Smooth muscle cell (in vitro differentiated cells): Measurements from ENCODE around the gene SYS1. TPM values are rescaled to one million over a fixed set of nuclear protein-coding genes. Genes with fewer than 3 reads are reported as not detected.

Source experiments
- DNase-seq: peaks from one replicate; lab custom pipeline; 2025; ENCODE audit not compliant: unreplicated experiment; lab: John Stamatoyannopoulos, UW
- H2AFZ ChIP-seq: fragments of 200-600 bp; sonication (generic); 2 replicates; pipeline ENCODE4 v1.6.0; 2016; ENCODE audit warnings: antibody characterized with exemption, low read depth, mild to moderate bottlenecking
- H3F3A ChIP-seq: fragments of 200-600 bp; sonication (generic); 2 replicates; pipeline ENCODE4 v1.6.0; 2017; ENCODE audit warnings: antibody characterized with exemption, low read depth
- H3K27ac ChIP-seq: fragments of 200-600 bp; sonication (generic); 2 replicates; pipeline ENCODE4 v1.5.1; 2016; ENCODE audit warnings: low read depth, mild to moderate bottlenecking
- H3K27me3 ChIP-seq: fragments of 200-600 bp; sonication (generic); 2 replicates; pipeline ENCODE4 v1.6.1; 2016; ENCODE audit warnings: low read depth, mild to moderate bottlenecking
- H3K36me3 ChIP-seq: fragments of 200-600 bp; sonication (generic); 2 replicates; pipeline ENCODE4 v1.5.1; 2016; ENCODE audit warnings: low read depth
- H3K4me1 ChIP-seq: fragments of 200-600 bp; sonication (generic); 2 replicates; pipeline ENCODE4 v1.5.1; 2016; ENCODE audit warnings: low read depth
- H3K4me2 ChIP-seq: fragments of 200-600 bp; sonication (generic); 2 replicates; pipeline ENCODE4 v1.6.0; 2016; ENCODE audit warnings: mild to moderate bottlenecking
- H3K4me3 ChIP-seq: fragments of 200-600 bp; sonication (generic); 2 replicates; pipeline ENCODE4 v1.5.1; 2016; ENCODE audit warnings: mild to moderate bottlenecking
- H3K79me2 ChIP-seq: fragments of 200-600 bp; sonication (generic); 2 replicates; pipeline ENCODE4 v1.6.0; 2016; ENCODE audit warnings: low read depth, mild to moderate bottlenecking
- H3K9ac ChIP-seq: fragments of 200-600 bp; sonication (generic); 2 replicates; pipeline ENCODE4 v1.6.0; 2016; ENCODE audit warnings: low read depth
- H3K9me3 ChIP-seq: fragments of 200-600 bp; sonication (generic); replicated peaks from 2 replicates; pipeline ENCODE4 v1.5.1; 2016; ENCODE audit warnings: low read depth
- H4K20me1 ChIP-seq: fragments of 200-600 bp; sonication (generic); 2 replicates; pipeline ENCODE4 v1.6.0; 2016; ENCODE audit warnings: low read depth
- WGBS: methylation state at CpG from one replicate; pipeline ENCODE4 v1.1.7; 2016; ENCODE audit warnings: low lambda C conversion rate; 5-methylcytosine and 5-hydroxymethylcytosine counted together
- polyA plus RNA-seq: library from polyadenylated mRNA; unstranded; fragments of >200 nt; fragmentation: Nextera tagmentation; extraction: Ambion mirVana; gene quantifications from 2 replicates; pipeline ENCODE4 v1.2.1, GENCODE V29; 2016
- total RNA-seq: library from RNA; depleted of rRNA; stranded (reverse); fragments of >200 nt; gene quantifications from 2 replicates; pipeline ENCODE4 v1.2.3, GENCODE V29; 2014
- TF ChIP-seq, protein P1 (sequence below): fragments of 200-600 bp; sonication (generic); IDR thresholded peaks from 2 replicates; pipeline ENCODE4 v1.5.1; 2017; ENCODE audit warnings: borderline replicate concordance, mild to moderate bottlenecking, antibody characterized with exemption; ENCODE audit not compliant: insufficient read depth, poor library complexity, severe bottlenecking

Gene SYS1
- total and polyA plus RNA-seq, 2 experiments from 2014 or later: 14.5 to 17.0 TPM

DNA sequence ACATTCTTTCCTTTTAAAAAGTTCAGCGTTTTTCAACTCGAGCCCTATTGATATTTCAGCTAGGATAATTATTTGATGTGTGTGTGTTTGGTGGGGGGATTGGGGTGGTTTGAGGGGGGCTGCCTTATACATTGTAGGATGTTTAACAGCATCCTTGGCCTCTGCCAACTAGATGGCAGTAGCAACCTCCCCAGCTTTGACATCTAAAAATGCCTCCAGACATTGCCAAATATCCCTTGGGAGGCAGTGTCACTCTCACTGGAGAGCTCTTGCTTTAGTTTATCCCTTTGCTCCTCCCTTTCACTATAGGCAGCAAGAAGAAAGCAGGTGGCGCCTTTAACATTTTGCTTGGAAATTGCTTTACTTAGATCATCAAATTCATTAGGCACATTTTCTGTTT lies 29.8 kb downstream of the SYS1 start:
- no peaks in the 10 kb centered on the region for H3K79me2 ChIP-seq
- WGBS: 86% methylated on average over 3 of the region's 3 CpGs
- no peak overlapping the region for H2AFZ ChIP-seq
- H3F3A ChIP-seq: no peaks in the 10 kb centered on the region
- no peaks in the 10 kb centered on the region for H4K20me1 ChIP-seq
- H3K9me3 ChIP-seq: no peaks in the 10 kb centered on the region
- no peak overlapping the region for H3K9ac ChIP-seq
- no peaks in the 10 kb centered on the region for H3K36me3 ChIP-seq
- H3K27ac ChIP-seq: no peak overlapping the region
- no peak for DNase-seq
- no peak overlapping the region for H3K4me2 ChIP-seq
- H3K4me3 ChIP-seq: no peak overlapping the region
- no peaks in the 10 kb centered on the region for H3K4me1 ChIP-seq
- TF ChIP-seq, protein P1, sequence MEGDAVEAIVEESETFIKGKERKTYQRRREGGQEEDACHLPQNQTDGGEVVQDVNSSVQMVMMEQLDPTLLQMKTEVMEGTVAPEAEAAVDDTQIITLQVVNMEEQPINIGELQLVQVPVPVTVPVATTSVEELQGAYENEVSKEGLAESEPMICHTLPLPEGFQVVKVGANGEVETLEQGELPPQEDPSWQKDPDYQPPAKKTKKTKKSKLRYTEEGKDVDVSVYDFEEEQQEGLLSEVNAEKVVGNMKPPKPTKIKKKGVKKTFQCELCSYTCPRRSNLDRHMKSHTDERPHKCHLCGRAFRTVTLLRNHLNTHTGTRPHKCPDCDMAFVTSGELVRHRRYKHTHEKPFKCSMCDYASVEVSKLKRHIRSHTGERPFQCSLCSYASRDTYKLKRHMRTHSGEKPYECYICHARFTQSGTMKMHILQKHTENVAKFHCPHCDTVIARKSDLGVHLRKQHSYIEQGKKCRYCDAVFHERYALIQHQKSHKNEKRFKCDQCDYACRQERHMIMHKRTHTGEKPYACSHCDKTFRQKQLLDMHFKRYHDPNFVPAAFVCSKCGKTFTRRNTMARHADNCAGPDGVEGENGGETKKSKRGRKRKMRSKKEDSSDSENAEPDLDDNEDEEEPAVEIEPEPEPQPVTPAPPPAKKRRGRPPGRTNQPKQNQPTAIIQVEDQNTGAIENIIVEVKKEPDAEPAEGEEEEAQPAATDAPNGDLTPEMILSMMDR: no peak
- no peaks in the 10 kb centered on the region for H3K27me3 ChIP-seq

GRCh38 chr20:45394221-45395113 lies 31.5 kb downstream of the SYS1 start:
- no peaks in the 10 kb centered on the region for H4K20me1 ChIP-seq
- TF ChIP-seq, protein P1: no peak
- H3K9me3 ChIP-seq: no peaks in the 10 kb centered on the region
- no peak overlapping the region for H2AFZ ChIP-seq
- no peak overlapping the region for H3K4me2 ChIP-seq
- H3K4me1 ChIP-seq: no peaks in the 10 kb centered on the region
- no peaks in the 10 kb centered on the region for H3F3A ChIP-seq
- no peaks in the 10 kb centered on the region for H3K36me3 ChIP-seq
- no peak overlapping the region for H3K27ac ChIP-seq
- H3K79me2 ChIP-seq: no peaks in the 10 kb centered on the region
- no peak overlapping the region for H3K4me3 ChIP-seq
- H3K9ac ChIP-seq: no peak overlapping the region
- DNase-seq: no peak
- no peaks in the 10 kb centered on the region for H3K27me3 ChIP-seq
- WGBS: 90% methylated on average over 21 of the region's 21 CpGs

GRCh38 chr20:45395114-45395415 lies 32.1 kb downstream of the SYS1 start:
- no peaks in the 10 kb centered on the region for H4K20me1 ChIP-seq
- H2AFZ ChIP-seq: no peak overlapping the region
- WGBS: 90% methylated on average over 7 of the region's 7 CpGs
- no peak overlapping the region for H3K27ac ChIP-seq
- H3K4me2 ChIP-seq: no peak overlapping the region
- no peaks in the 10 kb centered on the region for H3K27me3 ChIP-seq
- TF ChIP-seq, protein P1: no peak
- H3K36me3 ChIP-seq: no peaks in the 10 kb centered on the region
- no peaks in the 10 kb centered on the region for H3K79me2 ChIP-seq
- no peak overlapping the region for H3K4me3 ChIP-seq
- no peaks in the 10 kb centered on the region for H3F3A ChIP-seq
- no peak for DNase-seq
- no peak overlapping the region for H3K9ac ChIP-seq
- H3K9me3 ChIP-seq: no peaks in the 10 kb centered on the region
- no peaks in the 10 kb centered on the region for H3K4me1 ChIP-seq

DNA sequence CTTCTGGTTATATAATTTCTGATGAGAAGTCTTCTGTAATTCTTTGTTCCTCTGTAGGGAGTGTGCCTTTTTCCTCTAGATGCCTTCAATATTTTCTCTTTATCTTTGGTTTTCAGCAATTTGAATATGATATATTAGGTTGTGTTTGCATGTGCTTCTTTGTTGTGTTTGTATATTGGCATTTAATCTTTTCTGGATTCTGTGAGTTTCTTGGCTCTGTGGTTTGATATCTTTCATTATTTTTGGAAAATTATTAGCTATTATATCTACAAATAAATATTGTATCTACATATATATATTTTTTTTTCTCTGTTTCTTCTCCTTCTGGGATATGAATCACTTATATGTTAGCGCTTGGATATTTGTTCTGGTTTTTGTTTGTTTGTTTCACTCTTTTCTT lies 36.1 kb downstream of the SYS1 start:
- Histone ChIP-seq H3K9ac (no peak overlapping the region), H3K79me2 (no peaks in the 10 kb centered on the region), H3K4me3 (no peak overlapping the region), H3K4me1 (no peaks in the 10 kb centered on the region), H3K9me3 (no peaks in the 10 kb centered on the region), H3F3A (no peaks in the 10 kb centered on the region), H2AFZ (no peak overlapping the region), H3K27me3 (peaks cover 2% of the 10 kb centered on the region), H3K27ac (no peak overlapping the region), H3K36me3 (no peaks in the 10 kb centered on the region), H4K20me1 (no peaks in the 10 kb centered on the region), H3K4me2 (no peak overlapping the region)
- TF ChIP-seq, protein P1: no peak
- WGBS: 97% methylated on average over 1 of the region's 1 CpG
- DNase-seq: no peak
